Stimulated activated naive CD8-positive, alpha-beta T cell treated with anti-CD3 and anti-CD28 coated beads, Interleukin-15, Interleukin-2, amounts not matched to agents 100 ng/mL and 50 ng/mL, for 24 hours (primary cell): ENCODE data around the gene PDE8B.
"Not testable (repeated sequence)": the region's sequence is repeated elsewhere in the genome, so short reads cannot be mapped to it uniquely, and the experiment has no call there.

Experiments
- H3K27ac Mint-ChIP-seq: one replicate; pipeline ENCODE4 v1.8.0; 2021; ENCODE audit warnings: mild to moderate bottlenecking, mixed read lengths
- H3K27me3 Mint-ChIP-seq: one replicate; pipeline ENCODE4 v1.8.0; 2021; ENCODE audit warnings: mixed read lengths
- H3K36me3 Mint-ChIP-seq: one replicate; pipeline ENCODE4 v1.8.0; 2021; ENCODE audit warnings: low read depth, mixed read lengths
- H3K4me1 Mint-ChIP-seq: one replicate; pipeline ENCODE4 v1.8.0; 2021; ENCODE audit warnings: low read depth, mixed read lengths
- H3K4me3 Mint-ChIP-seq: one replicate; pipeline ENCODE4 v1.8.0; 2021; ENCODE audit warnings: mild to moderate bottlenecking, mixed read lengths
- H3K9me3 Mint-ChIP-seq: one replicate; pipeline ENCODE4 v1.8.0; 2021; ENCODE audit warnings: mixed read lengths

The PDE8B gene

DNA sequence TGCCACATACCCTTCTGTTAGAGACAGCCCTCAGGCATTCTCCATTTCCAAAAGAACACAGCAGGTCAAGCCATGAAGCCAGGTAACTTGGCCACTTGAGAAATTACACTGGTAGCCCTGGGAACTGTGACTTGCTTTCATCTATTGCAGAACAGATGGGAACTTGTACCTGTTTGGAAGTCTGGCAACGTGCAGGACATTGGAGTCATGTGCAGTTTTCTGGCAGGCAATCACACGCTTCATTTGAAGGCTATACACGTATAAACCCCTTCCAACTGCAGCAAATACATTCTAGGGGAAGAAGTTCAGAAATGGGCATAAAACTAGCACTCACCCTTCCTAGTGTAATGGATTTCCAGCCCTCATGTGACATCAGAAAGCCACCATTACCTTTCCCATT lies 227.6 kb downstream of the PDE8B start:
- Mint-ChIP-seq H3K27ac (no peak overlapping the region), H3K4me3 (no peak overlapping the region), H3K27me3 (no peaks in the 10 kb centered on the region), H3K4me1 (no peaks in the 10 kb centered on the region), H3K36me3 (peaks cover 26% of the 10 kb centered on the region), H3K9me3 (no peaks in the 10 kb centered on the region)

- no peak overlapping the region for H3K4me3 Mint-ChIP-seq
Measured at GRCh38 chr5:77443670-77444069, 233.2 kb downstream of the PDE8B start.

GRCh38 chr5:77444356-77444755 lies 233.9 kb downstream of the PDE8B start:
- Mint-ChIP-seq H3K9me3 (peaks cover 4% of the 10 kb centered on the region), H3K27ac (no peak overlapping the region), H3K4me3 (no peak overlapping the region), H3K36me3 (peaks cover 68% of the 10 kb centered on the region), H3K27me3 (no peaks in the 10 kb centered on the region), H3K4me1 (no peaks in the 10 kb centered on the region)

More at GRCh38 chr5:77443670-77444069, 233.2 kb downstream of the PDE8B start:
- no peaks in the 10 kb centered on the region for H3K4me1 Mint-ChIP-seq
- no peaks in the 10 kb centered on the region for H3K27me3 Mint-ChIP-seq
- H3K27ac Mint-ChIP-seq: no peak overlapping the region
- H3K9me3 Mint-ChIP-seq: peaks cover 4% of the 10 kb centered on the region
- peaks cover 61% of the 10 kb centered on the region for H3K36me3 Mint-ChIP-seq

DNA sequence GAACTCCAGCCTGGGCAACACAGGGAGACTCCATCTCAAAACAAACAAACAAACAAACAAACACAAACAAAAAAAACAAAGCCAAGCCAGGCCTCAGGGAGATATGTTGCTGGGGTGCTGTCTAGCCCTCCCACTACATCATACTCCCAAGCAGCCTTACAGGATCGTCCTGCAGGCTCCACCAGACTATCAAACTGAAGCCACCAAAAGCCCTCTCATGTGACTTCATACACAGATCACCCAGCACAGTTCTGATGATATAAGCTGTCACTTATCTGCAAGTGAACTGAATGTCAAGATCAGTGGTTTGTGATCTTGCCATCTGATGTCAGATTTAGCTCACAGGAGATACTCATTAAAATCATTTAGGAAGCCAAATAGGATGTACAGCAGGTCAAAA lies 238.4 kb downstream of the PDE8B start:
- peaks cover 76% of the 10 kb centered on the region for H3K36me3 Mint-ChIP-seq
- no peak overlapping the region for H3K4me3 Mint-ChIP-seq
- H3K4me1 Mint-ChIP-seq: no peaks in the 10 kb centered on the region
- H3K9me3 Mint-ChIP-seq: peaks cover 4% of the 10 kb centered on the region
- H3K27ac Mint-ChIP-seq: no peak overlapping the region
- H3K27me3 Mint-ChIP-seq: no peaks in the 10 kb centered on the region

- Mint-ChIP-seq H3K4me3 (no peak overlapping the region), H3K27ac (no peak overlapping the region), H3K4me1 (no peaks in the 10 kb centered on the region), H3K9me3 (peaks cover 4% of the 10 kb centered on the region), H3K27me3 (no peaks in the 10 kb centered on the region), H3K36me3 (peaks cover 72% of the 10 kb centered on the region)
Measured at GRCh38 chr5:77449277-77449676, 238.8 kb downstream of the PDE8B start.

- H3K4me1 Mint-ChIP-seq: no peaks in the 10 kb centered on the region
- H3K36me3 Mint-ChIP-seq: peaks cover 68% of the 10 kb centered on the region
- peaks cover 4% of the 10 kb centered on the region for H3K9me3 Mint-ChIP-seq
- no peak overlapping the region for H3K4me3 Mint-ChIP-seq
- H3K27ac Mint-ChIP-seq: no peak overlapping the region
- no peaks in the 10 kb centered on the region for H3K27me3 Mint-ChIP-seq
Measured at GRCh38 chr5:77449981-77450380, 239.5 kb downstream of the PDE8B start.

DNA sequence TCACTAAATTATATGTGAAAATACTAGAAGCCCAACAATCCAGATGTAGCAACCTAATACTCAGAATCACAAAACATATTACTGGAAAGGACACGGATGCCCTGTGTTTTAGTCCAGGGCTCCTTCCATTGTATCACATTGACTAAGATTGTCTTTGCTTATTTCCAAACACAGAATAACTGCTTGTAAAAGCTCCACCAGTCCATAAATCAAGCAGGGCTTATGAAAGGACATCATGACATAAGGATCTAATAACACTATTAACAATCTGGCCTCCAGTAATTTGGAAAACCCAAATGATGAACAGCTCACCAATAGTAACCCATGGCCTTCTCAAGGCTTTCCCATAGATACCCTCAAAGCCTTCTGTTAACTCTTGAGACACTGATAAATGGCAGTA lies 241.9 kb downstream of the PDE8B start:
- Mint-ChIP-seq H3K4me3 (no peak overlapping the region), H3K36me3 (peaks cover 51% of the 10 kb centered on the region), H3K27ac (no peak overlapping the region), H3K4me1 (no peaks in the 10 kb centered on the region), H3K27me3 (no peaks in the 10 kb centered on the region), H3K9me3 (peaks cover 2% of the 10 kb centered on the region)

DNA sequence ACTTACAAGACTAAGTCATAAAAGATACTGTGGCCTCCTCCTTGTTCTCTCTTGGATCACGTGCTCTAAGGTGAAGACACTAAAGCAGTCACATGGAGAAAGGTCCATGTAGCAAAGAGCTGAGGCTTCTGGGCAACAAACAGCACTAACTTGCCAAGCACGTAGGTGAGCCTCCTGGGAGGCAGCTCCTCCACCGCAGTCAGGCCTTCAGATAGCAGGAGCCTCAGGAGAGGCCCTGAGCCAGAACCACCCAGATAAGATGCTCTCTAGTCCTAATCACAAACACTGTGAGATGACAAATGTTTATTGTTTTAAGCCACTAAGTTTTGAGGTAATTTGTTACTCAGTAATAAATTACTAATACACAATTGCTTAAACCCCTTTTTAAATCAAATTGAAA lies 243.6 kb downstream of the PDE8B start:
- no peak overlapping the region for H3K4me3 Mint-ChIP-seq
- no peak overlapping the region for H3K27ac Mint-ChIP-seq
- H3K4me1 Mint-ChIP-seq: no peaks in the 10 kb centered on the region
- H3K27me3 Mint-ChIP-seq: no peaks in the 10 kb centered on the region
- H3K36me3 Mint-ChIP-seq: peaks cover 35% of the 10 kb centered on the region
- no peaks in the 10 kb centered on the region for H3K9me3 Mint-ChIP-seq

DNA sequence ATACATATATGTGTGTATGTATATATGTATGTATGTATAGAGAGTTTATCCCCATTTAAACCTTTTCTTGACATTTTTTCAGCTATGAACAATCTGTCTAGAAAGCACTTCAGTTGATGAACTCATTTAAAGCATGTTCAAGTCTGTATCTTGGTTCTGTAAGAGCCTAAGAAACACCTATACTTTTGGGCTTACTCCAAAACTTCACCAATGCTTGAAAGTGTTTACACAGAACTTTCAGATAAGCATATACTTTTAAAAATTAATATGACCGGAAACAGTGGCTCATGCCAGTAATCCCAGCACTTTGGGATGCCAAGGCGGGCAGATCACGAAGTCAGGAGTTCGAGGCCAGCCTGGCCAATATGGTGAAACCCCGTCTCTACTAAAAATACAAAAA lies 250.8 kb downstream of the PDE8B start:
- no peak overlapping the region for H3K27ac Mint-ChIP-seq
- no peaks in the 10 kb centered on the region for H3K27me3 Mint-ChIP-seq
- H3K36me3 Mint-ChIP-seq: peaks cover 9% of the 10 kb centered on the region
- H3K4me1 Mint-ChIP-seq: no peaks in the 10 kb centered on the region
- H3K4me3 Mint-ChIP-seq: no peak overlapping the region
- H3K9me3 Mint-ChIP-seq: no peaks in the 10 kb centered on the region

DNA sequence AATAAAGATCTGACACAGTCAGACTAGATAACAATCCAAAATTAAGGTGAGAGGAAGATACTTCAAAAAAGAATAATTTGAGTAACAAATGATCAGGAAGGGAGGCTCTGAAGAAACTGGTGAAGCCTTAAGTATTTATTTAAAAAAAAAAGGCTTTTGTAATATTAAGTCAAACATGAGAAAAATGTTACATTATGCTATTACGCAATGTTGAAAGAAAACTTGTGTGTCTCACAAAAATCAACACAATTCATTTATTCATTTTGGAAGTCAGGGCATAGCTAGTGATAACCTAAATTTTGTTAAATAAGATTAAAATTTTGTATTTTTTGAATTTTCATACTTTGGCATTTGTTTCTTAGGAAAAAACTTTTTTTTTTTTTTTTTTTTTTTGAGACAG lies 253.4 kb downstream of the PDE8B start:
- Mint-ChIP-seq H3K27ac (no peak overlapping the region), H3K4me3 (no peak overlapping the region), H3K27me3 (no peaks in the 10 kb centered on the region), H3K9me3 (no peaks in the 10 kb centered on the region), H3K4me1 (no peaks in the 10 kb centered on the region), H3K36me3 (peaks cover 19% of the 10 kb centered on the region)

- not testable (repeated sequence) for H3K27me3 Mint-ChIP-seq, H3K27ac Mint-ChIP-seq, H3K9me3 Mint-ChIP-seq, H3K4me3 Mint-ChIP-seq, H3K4me1 Mint-ChIP-seq
- H3K36me3 Mint-ChIP-seq: peaks cover 48% of the 10 kb centered on the region
Measured at GRCh38 chr5:77468875-77469274, 258.4 kb downstream of the PDE8B start.

DNA sequence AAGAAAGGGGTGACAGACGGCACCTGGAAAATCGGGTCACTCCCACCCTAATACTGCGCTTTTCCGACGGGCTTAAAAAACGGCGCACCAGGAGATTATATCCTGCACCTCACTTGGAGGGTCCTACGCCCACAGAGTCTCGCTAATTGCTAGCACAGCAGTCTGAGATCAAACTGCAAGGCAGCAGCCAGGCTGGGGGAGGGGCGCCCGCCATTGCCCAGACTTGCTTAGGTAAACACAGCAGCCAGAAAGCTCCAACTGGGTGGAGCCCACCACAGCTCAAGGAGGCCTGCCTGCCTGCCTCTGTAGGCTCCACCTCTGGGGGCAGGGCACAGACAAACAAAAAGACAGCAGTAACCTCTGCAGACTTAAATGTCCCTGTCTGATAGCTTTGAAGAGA lies 264.6 kb downstream of the PDE8B start:
- H3K27ac Mint-ChIP-seq, H3K4me3 Mint-ChIP-seq, H3K4me1 Mint-ChIP-seq, H3K9me3 Mint-ChIP-seq, H3K27me3 Mint-ChIP-seq: not testable (repeated sequence)
- H3K36me3 Mint-ChIP-seq: peaks cover 38% of the 10 kb centered on the region
